Islet precursor cell (in vitro differentiated cells): ENCODE measurements around the gene MRRF.
A peak's percentile ranks its signal among the peaks of the same experiment; 100 is the strongest.
"Not testable (repeated sequence)": the region's sequence is repeated elsewhere in the genome, so short reads cannot be mapped to it uniquely, and the experiment has no call there.

ENCODE experiments used
- DNase-seq: peaks from one replicate; pipeline ENCODE4 v3.0.0-alpha.2; 2018

The MRRF gene

DNA sequence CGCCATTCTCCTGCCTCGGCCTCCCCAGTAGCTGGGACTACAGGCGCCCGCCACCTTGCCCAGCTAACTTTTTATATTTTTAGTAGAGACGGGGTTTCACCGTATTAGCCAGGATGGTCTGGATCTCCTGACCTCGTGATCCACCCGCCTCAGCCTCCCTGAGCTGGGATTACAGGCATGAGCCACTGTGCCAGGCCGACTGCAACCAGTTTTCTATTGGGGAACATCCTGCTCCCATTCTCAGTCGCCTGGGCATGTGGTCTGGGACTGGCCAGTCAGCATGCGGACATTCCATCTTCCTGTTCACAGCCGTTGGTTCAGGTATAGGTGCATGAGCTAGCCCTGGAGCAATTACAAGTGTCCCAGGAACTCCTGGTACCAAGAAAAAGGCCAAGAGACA is 98.4 kb downstream of the MRRF start:
- not testable (repeated sequence) for DNase-seq

DNA sequence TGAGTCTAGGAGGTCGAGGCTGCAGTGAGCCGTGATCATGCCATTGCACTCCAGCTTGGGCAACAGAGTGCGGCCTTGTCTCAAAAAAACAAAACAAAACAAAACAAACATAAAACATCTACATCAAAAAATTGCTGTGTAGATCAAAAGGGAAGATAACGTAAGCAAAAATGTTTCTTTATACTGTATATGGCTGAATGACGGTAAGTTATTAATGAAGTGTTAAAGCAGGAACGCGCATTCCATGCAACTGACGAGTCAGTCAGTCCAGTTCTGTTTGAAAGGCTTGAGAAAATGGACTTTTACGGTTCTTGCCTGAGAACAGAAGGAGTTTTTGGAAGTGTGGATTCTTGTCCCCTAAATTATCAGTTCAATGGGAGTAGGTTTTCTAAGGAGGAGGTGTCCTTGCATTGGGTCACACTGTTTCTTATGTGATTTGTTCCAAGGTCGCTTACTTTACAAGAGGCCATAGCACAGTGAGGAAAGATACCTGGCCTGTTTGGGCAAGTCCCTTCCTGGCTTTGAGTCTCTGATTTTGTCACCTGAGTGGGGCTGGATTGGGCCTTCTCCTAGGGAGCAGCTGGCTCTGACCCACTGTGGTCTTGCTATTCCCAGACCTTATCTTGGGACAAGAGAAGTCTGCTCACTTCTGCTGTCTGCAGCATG is 99.6 kb downstream of the MRRF start:
- DNase-seq = no peak

DNA sequence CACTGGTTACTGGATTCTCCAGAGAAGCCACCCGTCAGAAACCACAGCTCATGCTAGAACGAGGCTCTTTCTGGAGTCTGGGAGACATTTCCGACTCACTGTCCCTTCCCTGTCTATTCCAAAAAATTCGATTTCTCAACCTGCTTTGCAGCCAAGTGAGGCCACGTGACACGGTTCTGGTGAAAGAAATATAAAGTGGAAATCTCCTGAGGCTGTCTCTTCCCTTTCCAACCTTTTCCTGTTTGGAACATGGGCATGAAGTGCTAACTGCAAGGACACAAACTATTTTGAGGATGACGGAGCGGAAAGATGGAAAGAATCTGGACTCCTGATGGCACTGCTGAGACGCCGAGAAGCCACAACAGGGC is 100.1 kb downstream of the MRRF start:
- DNase-seq = no peak

DNA sequence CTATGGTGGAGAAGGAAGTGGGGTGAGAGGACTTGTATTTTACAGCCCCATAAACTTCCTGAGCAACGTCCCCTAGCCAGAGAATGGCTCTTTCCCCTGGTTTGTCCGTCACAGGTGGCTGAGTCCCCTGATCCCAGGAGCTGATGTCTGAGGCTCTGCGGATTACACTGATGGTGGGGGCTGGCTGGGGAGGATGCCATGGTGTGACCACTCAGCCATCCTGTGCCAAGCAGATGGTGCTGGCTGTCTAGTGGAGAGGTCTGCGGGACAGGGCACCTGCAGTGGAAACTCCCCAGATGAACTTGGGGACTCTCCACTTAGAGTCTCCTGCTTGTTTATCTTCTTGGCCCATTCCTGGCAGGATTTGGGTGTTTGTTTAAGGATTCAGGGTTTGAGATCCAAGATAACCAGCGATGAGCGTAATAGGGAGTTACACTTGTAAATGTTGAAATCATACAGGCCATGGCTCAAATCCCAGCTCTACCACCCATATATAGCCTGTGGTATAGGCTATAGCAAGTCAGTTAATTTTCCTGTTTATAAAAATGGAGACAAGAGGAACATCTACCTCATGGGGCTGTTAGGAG is 101.5 kb downstream of the MRRF start:
- no peak for DNase-seq

DNA sequence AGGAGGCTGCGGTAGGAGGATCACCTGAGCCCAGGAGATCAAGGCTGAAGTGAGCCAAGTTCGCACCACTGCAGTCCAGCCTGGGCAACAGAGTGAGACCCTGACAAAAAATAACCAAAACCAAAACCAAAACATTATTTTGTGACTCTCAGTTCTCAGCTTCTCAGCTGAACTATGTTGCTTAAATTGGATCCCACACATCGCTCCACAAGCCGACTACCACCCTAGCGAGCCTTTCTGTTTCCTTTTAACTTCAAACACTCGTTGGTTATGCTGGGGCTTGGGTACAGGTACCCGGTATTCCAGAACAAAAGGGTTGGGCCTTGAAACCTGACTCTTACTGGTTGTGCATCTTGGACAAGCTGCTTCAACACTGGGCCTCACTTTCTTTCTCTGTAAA is 102.4 kb downstream of the MRRF start:
- no peak for DNase-seq

DNA sequence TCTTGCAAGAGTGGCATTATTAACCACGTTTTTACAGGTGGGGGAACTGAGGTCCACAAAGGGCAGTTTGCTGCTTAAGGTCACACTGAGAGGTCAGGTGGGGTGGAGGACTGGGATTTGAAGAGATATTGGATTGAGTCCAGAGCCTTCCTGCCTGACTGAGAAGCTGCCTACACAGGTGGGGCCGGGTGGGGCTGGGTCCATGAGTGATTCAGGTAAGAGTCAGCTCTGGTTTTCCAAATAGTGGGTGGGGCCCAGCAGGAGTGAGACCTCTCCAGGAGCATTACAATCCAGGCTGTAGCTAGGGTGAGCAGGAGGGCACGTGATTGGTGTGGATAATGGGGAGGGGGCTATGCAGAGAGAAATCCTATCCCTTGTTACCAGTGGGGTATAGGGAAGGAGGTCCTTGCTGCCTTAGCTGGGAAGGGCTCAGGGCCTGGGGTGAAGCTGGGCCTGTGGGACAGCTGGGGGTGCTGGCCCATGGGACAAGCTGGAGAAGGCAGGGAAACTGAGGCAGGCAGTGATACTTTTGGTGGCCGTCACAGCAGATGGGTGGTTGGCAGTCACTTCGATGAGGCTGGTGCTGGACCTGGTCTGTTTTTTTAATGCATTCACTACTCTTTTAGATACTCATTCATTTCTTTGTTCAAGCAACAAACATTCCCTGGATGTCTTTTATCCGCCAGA is 103.2 kb downstream of the MRRF start:
- DNase-seq = no peak

DNA sequence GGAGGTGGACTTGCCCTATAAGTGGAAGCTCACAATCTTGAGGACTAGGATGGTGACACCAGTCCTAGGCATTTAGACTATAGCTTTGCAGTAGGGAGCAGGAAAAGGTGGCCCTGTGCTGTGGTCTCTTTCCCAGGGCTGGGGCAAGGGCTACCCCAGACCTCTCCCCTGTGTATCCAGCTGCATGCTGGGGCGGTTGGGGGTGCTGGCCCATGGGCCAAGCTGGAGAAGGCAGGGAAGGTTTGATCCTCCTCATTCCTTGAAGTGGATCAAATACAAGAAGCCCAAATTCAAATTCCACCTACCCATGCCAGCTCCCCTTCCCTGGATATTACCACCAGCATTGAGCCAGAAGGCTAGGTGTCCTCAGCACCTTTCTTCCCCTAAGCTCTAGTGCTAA is 104.0 kb downstream of the MRRF start:
- no peak for DNase-seq

DNA sequence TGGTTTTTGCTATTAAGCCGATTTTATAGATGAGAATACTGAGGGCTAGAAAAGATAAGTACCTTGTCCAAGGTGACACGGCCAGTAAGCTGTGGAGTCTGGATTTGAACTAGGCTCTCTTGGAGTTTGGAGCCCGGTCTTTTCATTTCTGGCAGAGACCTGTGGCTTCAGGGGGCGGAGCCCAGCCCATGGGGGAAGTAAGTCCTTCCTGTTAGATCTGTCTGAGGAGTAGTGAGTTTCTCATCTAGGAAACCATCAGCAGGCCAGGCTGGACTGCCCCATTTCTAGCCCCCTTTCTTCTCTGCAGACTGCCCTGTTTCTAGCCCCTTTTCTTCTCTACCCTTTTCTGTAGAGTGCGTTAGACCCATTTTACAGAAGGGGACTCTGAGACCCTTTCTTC is 105.6 kb downstream of the MRRF start:
- DNase-seq = no peak

DNA sequence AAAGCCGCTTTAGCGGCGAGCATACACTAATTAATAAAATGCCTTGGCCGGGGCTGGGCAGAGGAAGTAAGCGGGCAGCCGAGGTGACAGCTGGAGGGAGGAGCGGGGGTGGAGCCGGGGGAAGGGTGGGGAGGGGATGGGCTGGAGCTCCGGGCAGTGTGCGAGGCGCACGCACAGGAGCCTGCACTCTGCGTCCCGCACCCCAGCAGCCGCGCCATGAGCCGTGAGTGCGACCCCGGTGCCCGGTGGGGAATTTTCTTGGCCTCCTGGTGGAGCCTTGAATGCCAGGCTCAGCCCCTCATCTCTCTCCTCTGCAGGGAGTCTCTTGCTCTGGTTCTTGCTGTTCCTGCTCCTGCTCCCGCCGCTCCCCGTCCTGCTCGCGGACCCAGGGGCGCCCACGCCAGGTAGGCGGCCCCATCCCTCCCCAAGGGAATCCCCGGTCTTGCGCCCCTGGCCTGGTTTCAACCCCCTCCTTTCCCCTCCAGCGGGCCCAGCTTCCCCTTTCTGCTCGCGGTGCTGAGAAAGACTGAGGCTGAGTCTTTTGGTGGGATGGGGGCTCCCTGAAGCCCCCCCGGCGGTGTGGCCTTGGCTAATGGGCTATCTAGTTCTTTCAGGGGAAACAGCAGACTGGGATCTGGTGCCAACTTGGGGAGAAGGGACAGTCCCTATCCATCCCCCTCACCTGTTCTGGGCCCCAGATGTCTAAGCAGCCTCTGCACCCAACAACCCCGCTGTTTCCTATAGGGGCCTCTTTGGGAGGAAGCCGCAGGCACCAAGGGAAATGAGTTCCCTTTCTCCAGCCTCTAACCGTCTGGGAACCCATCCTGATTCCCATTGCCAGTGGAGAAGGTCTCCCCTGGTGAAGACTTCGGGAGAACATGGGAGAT is 106.4 kb downstream of the MRRF start, which contains the start of gene PTGS1:
Gene PTGS1 (plus strand): TSS at position 156 of the 887 bp plus-strand sequence. CDS start 61 bp downstream, at position 217.
- no peak for DNase-seq

DNA sequence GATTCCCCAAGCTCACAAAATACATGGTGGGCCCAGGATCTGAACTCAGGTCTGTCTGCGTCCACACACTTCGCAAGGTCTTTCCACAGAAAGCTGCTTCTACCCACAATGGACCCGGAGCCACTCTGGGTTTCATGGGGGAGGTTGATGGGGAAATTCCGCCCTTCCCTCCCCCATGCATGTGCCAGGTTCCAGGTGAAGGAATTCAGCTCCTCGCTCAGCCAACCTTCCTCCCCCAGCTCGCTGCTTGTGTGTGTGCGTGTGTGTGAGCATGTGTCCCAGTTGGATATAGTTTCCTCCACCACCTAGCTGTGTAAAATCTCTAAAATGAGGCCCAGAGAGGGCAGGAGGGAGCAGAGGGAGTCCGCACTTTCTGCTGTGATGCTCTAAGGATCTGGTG is 107.2 kb downstream of the MRRF start:
- DNase-seq = no peak

DNA sequence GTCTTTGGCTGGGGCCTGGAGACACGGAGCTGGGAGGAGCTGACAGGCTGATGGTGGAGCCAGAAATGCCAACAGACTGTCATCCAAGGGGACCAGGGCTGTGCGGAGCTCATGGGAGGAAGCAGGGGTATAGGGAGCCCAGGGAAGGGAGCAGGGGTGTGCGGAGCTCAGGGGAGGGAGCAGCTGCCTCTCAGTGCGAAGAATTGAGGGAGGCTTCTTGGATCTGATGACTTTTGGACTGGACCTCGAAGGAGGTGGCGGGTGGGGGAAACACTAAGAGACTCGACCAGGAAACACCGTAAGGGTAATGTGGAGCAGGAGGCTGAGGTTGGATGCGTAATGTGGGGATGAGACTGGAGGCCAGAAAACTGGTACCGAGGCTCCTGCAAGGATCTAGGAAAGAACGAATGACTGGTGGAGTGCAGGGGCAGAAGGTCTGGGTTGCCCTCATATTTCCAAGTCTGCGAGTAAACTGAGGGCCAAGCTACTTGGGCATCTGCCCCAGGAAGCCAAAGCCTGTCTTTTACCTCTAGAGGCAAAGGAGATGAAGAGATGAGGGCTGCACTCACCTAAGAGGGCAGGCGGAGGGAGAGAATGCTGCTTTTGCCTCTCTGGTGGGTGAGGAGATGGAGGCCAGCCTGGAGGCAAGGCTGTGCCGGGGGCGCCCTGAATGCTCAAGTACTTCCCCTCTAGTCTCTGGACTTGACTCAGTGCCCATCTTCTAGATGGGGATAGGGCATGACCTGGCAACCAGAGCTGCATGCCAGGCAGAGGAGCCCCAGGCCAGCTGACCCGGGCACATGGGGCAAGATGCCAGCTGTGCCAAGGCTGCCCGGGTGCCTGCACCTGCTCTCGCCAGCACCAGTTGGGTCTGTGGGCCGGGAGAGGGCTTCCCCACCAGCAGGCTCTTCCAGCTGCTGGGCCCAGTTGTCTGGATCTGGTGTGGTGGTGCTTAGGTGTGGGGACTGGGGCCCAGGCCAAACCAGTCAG is 108.5 kb downstream of the MRRF start:
- no peak for DNase-seq

DNA sequence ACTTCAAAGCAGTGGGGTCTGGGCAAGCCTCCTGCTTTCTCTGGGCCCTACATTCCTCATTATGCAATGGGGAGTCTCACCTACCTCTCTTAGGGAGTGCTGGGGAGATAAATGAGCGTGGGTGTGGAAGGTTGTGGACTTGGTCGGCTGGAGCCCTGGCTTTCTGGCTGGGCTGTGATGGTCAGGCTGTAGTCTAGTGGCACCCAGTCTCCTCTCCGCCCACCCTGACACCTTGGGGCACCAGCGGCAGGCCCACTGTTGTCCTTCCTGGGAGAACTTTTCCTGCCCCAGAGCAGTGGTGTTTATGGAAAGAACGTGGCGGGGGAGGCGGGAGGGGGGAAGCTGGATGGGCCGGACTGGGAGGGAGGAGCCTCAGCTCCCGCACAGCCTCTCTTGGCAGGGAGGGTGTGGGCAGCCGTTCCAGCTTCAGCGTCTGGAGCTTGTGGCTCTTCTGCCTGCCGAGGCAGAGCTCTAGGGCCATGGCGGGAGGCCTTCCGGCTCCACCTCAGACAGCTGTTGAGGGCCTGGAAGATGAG is 110.3 kb downstream of the MRRF start:
- peak; percentile 83 for DNase-seq

DNA sequence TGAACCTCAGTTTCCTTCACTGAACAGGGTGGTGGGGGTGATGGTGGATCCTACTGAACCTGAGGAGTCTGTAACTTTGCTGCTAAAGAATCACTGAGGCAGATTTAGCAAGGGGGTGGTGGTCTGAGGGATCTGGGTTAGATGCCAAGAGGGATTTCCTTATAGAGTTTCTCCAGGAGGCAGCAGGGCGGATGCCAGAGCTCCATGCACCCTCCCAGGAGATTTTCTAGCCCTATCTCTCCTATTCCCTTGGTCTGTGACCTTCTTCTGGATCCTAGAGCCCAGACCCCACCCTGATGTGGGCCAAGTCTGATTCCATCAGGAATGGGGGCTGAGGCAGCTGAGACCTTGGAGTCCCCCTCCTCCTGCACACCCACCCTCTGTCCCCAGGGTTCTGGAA is 112.1 kb downstream of the MRRF start:
- DNase-seq = no peak

DNA sequence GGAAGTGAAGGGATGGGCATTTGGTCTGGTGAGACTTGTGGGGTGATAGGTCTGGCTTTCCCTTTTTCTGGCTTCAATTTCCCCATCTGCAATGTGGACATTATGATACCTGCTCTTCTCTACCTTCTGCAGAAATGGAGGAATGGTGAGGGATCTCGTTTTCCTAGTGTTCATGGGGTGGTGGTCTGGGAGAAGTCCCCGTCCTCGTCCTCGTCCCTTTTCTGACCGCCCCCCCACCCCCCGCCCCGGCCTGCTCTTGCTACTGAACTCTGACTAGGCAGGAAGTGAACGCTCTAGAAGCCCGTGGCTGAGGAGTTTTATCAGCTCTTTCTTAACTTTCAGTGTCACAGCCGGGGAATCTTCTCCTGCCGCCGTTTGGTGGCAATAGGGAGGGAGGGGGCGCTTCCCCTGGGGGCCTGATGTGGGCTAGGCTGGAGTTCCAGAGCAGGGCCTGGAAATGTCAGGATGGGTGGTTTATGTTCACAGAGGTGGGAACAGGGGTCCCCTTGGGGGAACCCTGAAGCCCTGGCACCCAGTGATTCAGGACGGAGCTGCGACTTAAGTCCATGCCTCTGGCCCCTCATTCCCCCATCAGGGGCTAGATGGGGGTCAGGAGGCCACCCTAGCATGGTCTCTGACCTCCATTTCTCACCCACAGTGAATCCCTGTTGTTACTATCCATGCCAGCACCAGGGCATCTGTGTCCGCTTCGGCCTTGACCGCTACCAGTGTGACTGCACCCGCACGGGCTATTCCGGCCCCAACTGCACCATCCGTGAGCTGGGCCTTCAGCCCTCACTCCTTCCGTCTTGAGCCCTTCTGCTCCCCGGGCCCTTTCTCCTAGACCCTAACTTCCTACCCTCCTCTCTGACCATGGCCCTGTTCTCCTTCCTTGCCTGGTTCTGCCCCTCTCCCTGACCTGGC is 112.8 kb downstream of the MRRF start:
- no peak for DNase-seq

DNA sequence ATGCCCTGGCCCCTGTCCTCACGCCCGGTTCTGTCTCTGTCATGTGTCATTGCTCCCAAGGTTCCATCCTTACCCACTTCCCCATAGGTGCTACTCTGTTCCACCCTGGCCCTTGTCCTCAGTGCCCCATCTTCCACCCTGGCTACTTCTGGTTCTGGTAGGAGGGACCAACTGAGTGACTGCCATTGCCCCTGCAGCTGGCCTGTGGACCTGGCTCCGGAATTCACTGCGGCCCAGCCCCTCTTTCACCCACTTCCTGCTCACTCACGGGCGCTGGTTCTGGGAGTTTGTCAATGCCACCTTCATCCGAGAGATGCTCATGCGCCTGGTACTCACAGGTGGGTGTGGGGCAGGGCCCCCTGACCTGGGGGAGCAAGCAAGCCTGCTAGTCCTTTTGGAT is 113.6 kb downstream of the MRRF start:
- no peak for DNase-seq

DNA sequence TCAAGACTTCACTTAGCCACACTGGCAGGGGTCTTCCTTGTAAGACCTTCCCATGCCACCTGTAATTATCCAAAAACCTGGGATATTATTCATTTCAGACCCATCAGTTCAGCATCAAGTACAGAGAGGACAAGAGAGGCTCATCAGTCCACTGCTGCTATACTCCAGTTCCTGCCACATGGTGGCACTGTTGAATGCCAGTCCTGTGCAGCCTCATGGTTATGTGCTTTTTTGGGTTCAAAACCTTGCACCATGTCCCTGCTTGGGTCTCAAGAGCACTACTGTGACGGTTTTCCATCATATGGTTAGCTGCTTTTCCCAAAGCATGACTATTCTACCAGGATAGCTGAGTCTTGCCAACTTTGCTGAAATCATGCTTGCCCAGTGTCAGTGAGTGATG is 114.7 kb downstream of the MRRF start:
- DNase-seq = no peak

DNA sequence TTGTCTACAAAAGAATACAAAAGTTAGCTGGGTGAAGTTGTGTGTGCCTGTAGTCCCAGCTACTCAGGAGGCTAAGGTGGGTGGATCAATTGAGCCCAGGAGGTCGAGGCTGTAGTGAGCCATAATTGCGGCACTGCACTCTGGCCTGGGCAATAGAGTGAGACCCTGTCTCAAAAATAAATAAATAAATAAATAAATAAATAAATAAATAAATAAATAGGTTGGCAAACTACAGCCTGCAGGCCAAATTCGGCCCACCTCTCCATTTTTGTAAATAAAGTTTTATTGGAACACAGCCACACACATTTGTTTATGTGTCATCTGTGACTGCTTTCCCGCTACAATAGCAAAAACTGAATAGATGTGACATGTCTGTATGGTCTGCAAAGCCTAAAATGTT is 115.6 kb downstream of the MRRF start:
- no peak for DNase-seq
